K562 (cell line): ENCODE data around the gene ST7. TPM values are rescaled to one million over a fixed set of nuclear protein-coding genes. Genes with fewer than 3 reads are reported as not detected.

Experiments used
- BCOR ChIP-seq: fragments of 450-650 bp; IDR thresholded peaks from 2 replicates; pipeline ENCODE4 v1.6.1; 2016
- MITF ChIP-seq: IDR thresholded peaks from 2 replicates; pipeline ENCODE4 v1.6.1; 2014; ENCODE audit warnings: antibody characterized with exemption
- TRIM24 ChIP-seq, 2 experiments: fragments of 450-650 bp; IDR thresholded peaks; 2 replicates each; pipeline ENCODE4 v1.6.1; 2016
- ZBTB12 ChIP-seq: fragments of 250-450 bp; sonication (Bioruptor Pico); IDR thresholded peaks from 2 replicates; pipeline ENCODE4 v1.4.0; 2020
- polyA plus RNA-seq, 8 experiments: library from polyadenylated mRNA; depleted of rRNA in 4 of 8; stranded (reverse) in 5 of 8; unstranded in 3 of 8; fragments of >200 nt; fragmentation: Nextera tagmentation in 2 of 8; fragmentation: Illumina TruSeq in 1 of 8; extraction: Ambion mirVana in 2 of 8; extraction: Trizol in 1 of 8; gene quantifications; 2 replicates each; pipeline versions ENCODE4 v1.2.1 to v1.2.3, GENCODE V29; 2011 to 2014; ENCODE audit warnings: inconsistent platforms in 1 of 8, missing spikeins in 1 of 8
- total RNA-seq, 7 experiments: library from RNA; depleted of rRNA in 6 of 7; stranded (reverse); fragments of >200 nt in 6 of 7; fragmentation: Illumina TruSeq in 2 of 7; extraction: Trizol in 2 of 7; gene quantifications; 2 replicates each; pipeline versions ENCODE4 v1.2.1 to v1.2.3, GENCODE V29; 2011 to 2021; ENCODE audit warnings: low replicate concordance in 1 of 7
- TF ChIP-seq, protein P1 (sequence below): fragments of 450-650 bp; IDR thresholded peaks from 2 replicates; pipeline ENCODE4 v1.6.1; 2017; ENCODE audit warnings: antibody characterized with exemption, mild to moderate bottlenecking
- TF ChIP-seq, protein P2 (sequence below): fragments of 250-450 bp; sonication (Bioruptor Pico); IDR thresholded peaks from 2 replicates; pipeline ENCODE4 v1.4.0; 2020; ENCODE audit warnings: mild to moderate bottlenecking, moderate library complexity
- TF ChIP-seq, protein P3 (sequence below): fragments of 250-450 bp; sonication (Bioruptor Pico); IDR thresholded peaks from 2 replicates; pipeline ENCODE4 v1.4.0; 2020; ENCODE audit warnings: mild to moderate bottlenecking, moderate library complexity

Gene ST7
- total and polyA plus RNA-seq, 9 of the 15 experiments (the other 6 are each of a cell fraction or from before 2014, with no cell fraction given), result 23.9 to 56.3 (median 36.9) TPM

DNA sequence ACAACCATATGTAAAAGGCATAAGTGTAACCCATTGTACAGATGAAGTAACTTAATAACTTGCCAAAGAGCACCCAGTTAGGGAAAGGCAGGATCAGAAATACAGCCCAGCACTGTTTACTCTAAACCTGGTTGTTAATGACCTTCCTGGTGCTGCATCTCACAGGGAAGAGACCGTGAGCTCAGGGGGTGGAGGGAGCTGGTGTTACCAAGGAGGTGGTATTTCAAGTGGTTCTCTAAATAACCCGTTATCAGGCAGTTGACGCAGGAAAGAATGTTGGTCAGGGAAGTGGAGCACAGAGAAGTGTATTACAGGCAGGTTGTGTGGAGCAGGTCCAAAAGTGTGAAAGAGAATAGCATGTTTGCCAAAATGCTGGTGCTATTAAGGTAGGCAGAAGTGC, 4.4 kb upstream of the ST7 start (continued):
- TF ChIP-seq, protein P1, sequence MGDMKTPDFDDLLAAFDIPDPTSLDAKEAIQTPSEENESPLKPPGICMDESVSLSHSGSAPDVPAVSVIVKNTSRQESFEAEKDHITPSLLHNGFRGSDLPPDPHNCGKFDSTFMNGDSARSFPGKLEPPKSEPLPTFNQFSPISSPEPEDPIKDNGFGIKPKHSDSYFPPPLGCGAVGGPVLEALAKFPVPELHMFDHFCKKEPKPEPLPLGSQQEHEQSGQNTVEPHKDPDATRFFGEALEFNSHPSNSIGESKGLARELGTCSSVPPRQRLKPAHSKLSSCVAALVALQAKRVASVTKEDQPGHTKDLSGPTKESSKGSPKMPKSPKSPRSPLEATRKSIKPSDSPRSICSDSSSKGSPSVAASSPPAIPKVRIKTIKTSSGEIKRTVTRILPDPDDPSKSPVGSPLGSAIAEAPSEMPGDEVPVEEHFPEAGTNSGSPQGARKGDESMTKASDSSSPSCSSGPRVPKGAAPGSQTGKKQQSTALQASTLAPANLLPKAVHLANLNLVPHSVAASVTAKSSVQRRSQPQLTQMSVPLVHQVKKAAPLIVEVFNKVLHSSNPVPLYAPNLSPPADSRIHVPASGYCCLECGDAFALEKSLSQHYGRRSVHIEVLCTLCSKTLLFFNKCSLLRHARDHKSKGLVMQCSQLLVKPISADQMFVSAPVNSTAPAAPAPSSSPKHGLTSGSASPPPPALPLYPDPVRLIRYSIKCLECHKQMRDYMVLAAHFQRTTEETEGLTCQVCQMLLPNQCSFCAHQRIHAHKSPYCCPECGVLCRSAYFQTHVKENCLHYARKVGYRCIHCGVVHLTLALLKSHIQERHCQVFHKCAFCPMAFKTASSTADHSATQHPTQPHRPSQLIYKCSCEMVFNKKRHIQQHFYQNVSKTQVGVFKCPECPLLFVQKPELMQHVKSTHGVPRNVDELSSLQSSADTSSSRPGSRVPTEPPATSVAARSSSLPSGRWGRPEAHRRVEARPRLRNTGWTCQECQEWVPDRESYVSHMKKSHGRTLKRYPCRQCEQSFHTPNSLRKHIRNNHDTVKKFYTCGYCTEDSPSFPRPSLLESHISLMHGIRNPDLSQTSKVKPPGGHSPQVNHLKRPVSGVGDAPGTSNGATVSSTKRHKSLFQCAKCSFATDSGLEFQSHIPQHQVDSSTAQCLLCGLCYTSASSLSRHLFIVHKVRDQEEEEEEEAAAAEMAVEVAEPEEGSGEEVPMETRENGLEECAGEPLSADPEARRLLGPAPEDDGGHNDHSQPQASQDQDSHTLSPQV, result no peak
- TF ChIP-seq MITF (no peak), BCOR (0 out of 2 replicates have a peak, but pooled peaks have one; percentile 26), TRIM24 (IDR thresholded peaks at IDR 0.05) (0 out of 4 replicates have a peak, but pooled peaks of 1 of the 2 experiments have one; percentile 6), ZBTB12 (no peak)
- TF ChIP-seq, protein P2, sequence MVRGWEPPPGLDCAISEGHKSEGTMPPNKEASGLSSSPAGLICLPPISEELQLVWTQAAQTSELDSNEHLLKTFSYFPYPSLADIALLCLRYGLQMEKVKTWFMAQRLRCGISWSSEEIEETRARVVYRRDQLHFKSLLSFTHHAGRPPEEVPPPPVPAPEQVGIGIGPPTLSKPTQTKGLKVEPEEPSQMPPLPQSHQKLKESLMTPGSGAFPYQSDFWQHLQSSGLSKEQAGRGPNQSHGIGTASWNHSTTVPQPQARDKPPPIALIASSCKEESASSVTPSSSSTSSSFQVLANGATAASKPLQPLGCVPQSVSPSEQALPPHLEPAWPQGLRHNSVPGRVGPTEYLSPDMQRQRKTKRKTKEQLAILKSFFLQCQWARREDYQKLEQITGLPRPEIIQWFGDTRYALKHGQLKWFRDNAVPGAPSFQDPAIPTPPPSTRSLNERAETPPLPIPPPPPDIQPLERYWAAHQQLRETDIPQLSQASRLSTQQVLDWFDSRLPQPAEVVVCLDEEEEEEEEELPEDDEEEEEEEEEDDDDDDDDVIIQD (CRISPR knock-in tag), result no peak
- TF ChIP-seq, protein P3, sequence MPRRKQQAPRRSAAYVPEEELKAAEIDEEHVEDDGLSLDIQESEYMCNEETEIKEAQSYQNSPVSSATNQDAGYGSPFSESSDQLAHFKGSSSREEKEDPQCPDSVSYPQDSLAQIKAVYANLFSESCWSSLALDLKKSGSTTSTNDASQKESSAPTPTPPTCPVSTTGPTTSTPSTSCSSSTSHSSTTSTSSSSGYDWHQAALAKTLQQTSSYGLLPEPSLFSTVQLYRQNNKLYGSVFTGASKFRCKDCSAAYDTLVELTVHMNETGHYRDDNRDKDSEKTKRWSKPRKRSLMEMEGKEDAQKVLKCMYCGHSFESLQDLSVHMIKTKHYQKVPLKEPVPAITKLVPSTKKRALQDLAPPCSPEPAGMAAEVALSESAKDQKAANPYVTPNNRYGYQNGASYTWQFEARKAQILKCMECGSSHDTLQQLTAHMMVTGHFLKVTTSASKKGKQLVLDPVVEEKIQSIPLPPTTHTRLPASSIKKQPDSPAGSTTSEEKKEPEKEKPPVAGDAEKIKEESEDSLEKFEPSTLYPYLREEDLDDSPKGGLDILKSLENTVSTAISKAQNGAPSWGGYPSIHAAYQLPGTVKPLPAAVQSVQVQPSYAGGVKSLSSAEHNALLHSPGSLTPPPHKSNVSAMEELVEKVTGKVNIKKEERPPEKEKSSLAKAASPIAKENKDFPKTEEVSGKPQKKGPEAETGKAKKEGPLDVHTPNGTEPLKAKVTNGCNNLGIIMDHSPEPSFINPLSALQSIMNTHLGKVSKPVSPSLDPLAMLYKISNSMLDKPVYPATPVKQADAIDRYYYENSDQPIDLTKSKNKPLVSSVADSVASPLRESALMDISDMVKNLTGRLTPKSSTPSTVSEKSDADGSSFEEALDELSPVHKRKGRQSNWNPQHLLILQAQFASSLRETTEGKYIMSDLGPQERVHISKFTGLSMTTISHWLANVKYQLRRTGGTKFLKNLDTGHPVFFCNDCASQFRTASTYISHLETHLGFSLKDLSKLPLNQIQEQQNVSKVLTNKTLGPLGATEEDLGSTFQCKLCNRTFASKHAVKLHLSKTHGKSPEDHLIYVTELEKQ (CRISPR knock-in tag), result no peak
